ENCODE data around the gene RSPH4A.

DNA sequence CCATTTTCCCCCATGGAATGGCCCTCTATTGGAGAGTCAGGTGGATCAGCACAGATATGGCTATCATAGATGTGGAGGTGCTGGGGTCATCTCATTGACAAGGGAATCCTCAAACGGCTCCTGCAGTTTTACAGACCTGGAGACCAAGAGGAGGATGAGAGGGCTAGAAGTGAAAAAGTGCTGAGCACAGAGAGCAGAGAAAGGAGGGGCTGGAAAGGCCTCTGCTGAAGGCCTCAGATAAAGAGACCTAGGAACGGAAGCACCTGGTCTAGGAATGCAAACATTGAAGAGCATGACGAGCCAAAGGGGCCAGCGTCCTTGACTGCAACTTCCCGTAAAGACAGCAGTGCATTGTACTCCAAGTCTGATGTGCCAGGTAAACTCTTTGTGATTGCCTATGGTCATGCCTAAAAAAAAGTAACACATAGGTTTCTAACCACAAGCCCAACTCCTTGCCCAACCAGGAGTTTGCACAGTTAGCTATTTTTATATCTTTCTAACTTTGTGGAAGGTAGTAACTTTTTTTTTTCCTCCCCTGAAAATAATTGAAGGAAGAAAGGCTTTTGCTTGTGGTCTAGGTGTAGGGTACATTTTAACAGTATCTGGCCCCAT, 15.2 kb downstream of the RSPH4A start:
- TF ChIP-seq, protein P1, sequence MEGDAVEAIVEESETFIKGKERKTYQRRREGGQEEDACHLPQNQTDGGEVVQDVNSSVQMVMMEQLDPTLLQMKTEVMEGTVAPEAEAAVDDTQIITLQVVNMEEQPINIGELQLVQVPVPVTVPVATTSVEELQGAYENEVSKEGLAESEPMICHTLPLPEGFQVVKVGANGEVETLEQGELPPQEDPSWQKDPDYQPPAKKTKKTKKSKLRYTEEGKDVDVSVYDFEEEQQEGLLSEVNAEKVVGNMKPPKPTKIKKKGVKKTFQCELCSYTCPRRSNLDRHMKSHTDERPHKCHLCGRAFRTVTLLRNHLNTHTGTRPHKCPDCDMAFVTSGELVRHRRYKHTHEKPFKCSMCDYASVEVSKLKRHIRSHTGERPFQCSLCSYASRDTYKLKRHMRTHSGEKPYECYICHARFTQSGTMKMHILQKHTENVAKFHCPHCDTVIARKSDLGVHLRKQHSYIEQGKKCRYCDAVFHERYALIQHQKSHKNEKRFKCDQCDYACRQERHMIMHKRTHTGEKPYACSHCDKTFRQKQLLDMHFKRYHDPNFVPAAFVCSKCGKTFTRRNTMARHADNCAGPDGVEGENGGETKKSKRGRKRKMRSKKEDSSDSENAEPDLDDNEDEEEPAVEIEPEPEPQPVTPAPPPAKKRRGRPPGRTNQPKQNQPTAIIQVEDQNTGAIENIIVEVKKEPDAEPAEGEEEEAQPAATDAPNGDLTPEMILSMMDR (IDR thresholded peaks at IDR 0.05; ENCODE audit: low read length), result no peak
- TF ChIP-seq EZH2 (IDR thresholded peaks at IDR 0.05; ENCODE audit: borderline replicate concordance, low read length), result no peak

Measured in OCI-LY1 (cell line).